Right lobe of liver (tissue), 6 donors: ENCODE data around the gene DAND5. TPM values are rescaled to one million over a fixed set of nuclear protein-coding genes. Genes with fewer than 3 reads are reported as not detected.

Source experiments
- ATAC-seq, 4 donors: fragments of 200-7000 bp; cut with Tn5 transposase; one replicate each; pipeline ENCODE4 v1.9.1; 2020; ENCODE audit warnings: mild to moderate bottlenecking in 4 of 4, moderate library complexity in 4 of 4
- DNase-seq, 3 donors: peaks; one replicate each; pipeline ENCODE4 v3.0.0-alpha.2; 2020
- H3K27ac ChIP-seq, 3 donors: fragments of 200-600 bp; one replicate each; pipeline ENCODE4 v1.8.0; 2022
- H3K27me3 ChIP-seq, 2 donors: fragments of 200-600 bp; one replicate each; pipeline ENCODE4 v1.8.0; 2022
- H3K36me3 ChIP-seq, 4 donors: fragments of 200-600 bp; sonication (generic) in 1 of 4; one replicate each; pipeline versions ENCODE4 v1.5.1 to v1.8.0; 2017 to 2022; ENCODE audit warnings: control low read depth in 1 of 4
- H3K4me1 ChIP-seq, 4 donors: fragments of 200-600 bp; sonication (generic) in 1 of 4; one replicate each; pipeline versions ENCODE4 v1.5.1 to v1.8.0; 2017 to 2022; ENCODE audit warnings: control low read depth in 1 of 4
- H3K4me3 ChIP-seq, 3 donors: fragments of 200-600 bp; one replicate each; pipeline ENCODE4 v1.8.0; 2022
- H3K9me3 ChIP-seq, 4 donors: fragments of 200-600 bp; sonication (generic) in 1 of 4; one replicate each; pipeline versions ENCODE4 v1.5.1 to v1.8.0; 2017 to 2022; ENCODE audit warnings: control low read depth in 1 of 4
- POLR2A ChIP-seq: fragments of 450-650 bp; IDR thresholded peaks from one replicate; pipeline ENCODE4 v1.6.1; 2017; ENCODE audit warnings: antibody characterized with exemption, mild to moderate bottlenecking
- WGBS: methylation state at CpG from one replicate; pipeline ENCODE4 v1.1.6; 2018; ENCODE audit warnings: low coverage, low lambda C conversion rate; ENCODE audit not compliant: insufficient coverage; ENCODE audit errors: missing lambda C conversion rate; 5-methylcytosine and 5-hydroxymethylcytosine counted together
- intact Hi-C, 2 donors: fragments of 100-400 bp; cut with DNase I; formaldehyde crosslinking; loops; one replicate each; pipeline versions ENCODE4 v1.11.2 to v1.14.1; 2022
- total RNA-seq, 6 experiments: library from RNA; depleted of rRNA in 2 of 6; stranded (reverse); fragments of >200 nt in 2 of 6; fragmentation: NEBNext Ultra II Directional in 3 of 6; extraction: Animal tissue kit (Norgen Biotek cat#: 25700) in 3 of 6; gene quantifications; one replicate each; pipeline versions ENCODE4 v1.1.0 to v1.2.4, GENCODE V29; 2016 to 2023
- TF ChIP-seq, protein P1 (sequence below), 4 donors: fragments of 200-600 bp in 3 of 4; fragments of 450-650 bp in 1 of 4; IDR thresholded peaks; one replicate each; pipeline versions ENCODE4 v1.5.1 to v1.8.0; 2016 to 2022; ENCODE audit warnings: antibody characterized with exemption in 4 of 4, mild to moderate bottlenecking in 2 of 4
- donor health status: DM: no; HTN: yes; CAD: no.
- donor health status: DM: no; HTN: no; CAD: no.
- donor health status: DM: no; HTN: no; CAD: no.
- donor health status: DM: no; HTN: yes; CAD: no.
- donor health status: DM: no; HTN: yes; CAD: no.

DAND5 gene
- total RNA-seq, 6 experiments from 2014 or later: not detected

- H3K9me3 ChIP-seq: no peaks in the 10 kb centered on the region
- TF ChIP-seq, protein P1, sequence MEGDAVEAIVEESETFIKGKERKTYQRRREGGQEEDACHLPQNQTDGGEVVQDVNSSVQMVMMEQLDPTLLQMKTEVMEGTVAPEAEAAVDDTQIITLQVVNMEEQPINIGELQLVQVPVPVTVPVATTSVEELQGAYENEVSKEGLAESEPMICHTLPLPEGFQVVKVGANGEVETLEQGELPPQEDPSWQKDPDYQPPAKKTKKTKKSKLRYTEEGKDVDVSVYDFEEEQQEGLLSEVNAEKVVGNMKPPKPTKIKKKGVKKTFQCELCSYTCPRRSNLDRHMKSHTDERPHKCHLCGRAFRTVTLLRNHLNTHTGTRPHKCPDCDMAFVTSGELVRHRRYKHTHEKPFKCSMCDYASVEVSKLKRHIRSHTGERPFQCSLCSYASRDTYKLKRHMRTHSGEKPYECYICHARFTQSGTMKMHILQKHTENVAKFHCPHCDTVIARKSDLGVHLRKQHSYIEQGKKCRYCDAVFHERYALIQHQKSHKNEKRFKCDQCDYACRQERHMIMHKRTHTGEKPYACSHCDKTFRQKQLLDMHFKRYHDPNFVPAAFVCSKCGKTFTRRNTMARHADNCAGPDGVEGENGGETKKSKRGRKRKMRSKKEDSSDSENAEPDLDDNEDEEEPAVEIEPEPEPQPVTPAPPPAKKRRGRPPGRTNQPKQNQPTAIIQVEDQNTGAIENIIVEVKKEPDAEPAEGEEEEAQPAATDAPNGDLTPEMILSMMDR (IDR thresholded peaks at IDR 0.05): no peak
- no peak for TF ChIP-seq POLR2A
- peak in 1 of 3 donors; percentile 75 for DNase-seq
- ATAC-seq: peak; percentile 73 to 86 (median 82)
- H3K27me3 ChIP-seq: no peaks in the 10 kb centered on the region
- H3K36me3 ChIP-seq: no peaks in the 10 kb centered on the region
- H3K4me1 ChIP-seq: peaks cover 0 to 35% (median 6%) of the 10 kb centered on the region in 4 donors
- H3K27ac ChIP-seq: peak overlapping the region in 2 of 3 donors; percentile 1 to 28
- intact Hi-C loops: no loop called here
- WGBS: 34% methylated on average over 36 of the region's 52 CpGs
- H3K4me3 ChIP-seq: peak overlapping the region in 1 of 3 donors; percentile 28
These were observed 43.6 kb downstream of the DAND5 start for GRCh38 chr19:13012690-13013608.

GRCh38 chr19:13013649-13014048, 44.3 kb downstream of the DAND5 start:
- intact Hi-C loops: no loop called here
- WGBS: 54% methylated on average over 20 of the region's 20 CpGs
- H3K27me3 ChIP-seq: no peaks in the 10 kb centered on the region
- no peaks in the 10 kb centered on the region for H3K36me3 ChIP-seq
- no peak for TF ChIP-seq POLR2A
- TF ChIP-seq, protein P1 (IDR thresholded peaks at IDR 0.05): no peak
- ATAC-seq: no peak
- DNase-seq: no peak
- H3K9me3 ChIP-seq: no peaks in the 10 kb centered on the region
- no peak overlapping the region for H3K27ac ChIP-seq
- peak overlapping the region in 1 of 3 donors; percentile 28 for H3K4me3 ChIP-seq
- peaks cover 0 to 31% (median 2%) of the 10 kb centered on the region in 4 donors for H3K4me1 ChIP-seq

GRCh38 chr19:13014101-13014920, 44.9 kb downstream of the DAND5 start:
- Histone ChIP-seq H3K27ac (no peak overlapping the region), H3K9me3 (no peaks in the 10 kb centered on the region), H3K27me3 (no peaks in the 10 kb centered on the region), H3K36me3 (no peaks in the 10 kb centered on the region), H3K4me3 (no peak overlapping the region), H3K4me1 (peaks cover 0 to 31% (median 2%) of the 10 kb centered on the region in 4 donors)
- TF ChIP-seq, protein P1 (IDR thresholded peaks at IDR 0.05): no peak
- TF ChIP-seq POLR2A: no peak
- no peak for DNase-seq
- 56% methylated on average over 18 of the region's 35 CpGs for WGBS
- ATAC-seq: no peak
- intact Hi-C loops: no loop called here

- H3K27me3 ChIP-seq: no peaks in the 10 kb centered on the region
- H3K36me3 ChIP-seq: no peaks in the 10 kb centered on the region
- no peak for DNase-seq
- H3K4me3 ChIP-seq: no peak overlapping the region
- TF ChIP-seq POLR2A: no peak
- TF ChIP-seq, protein P1 (IDR thresholded peaks at IDR 0.05): no peak
- 94% methylated on average over 3 of the region's 4 CpGs for WGBS
- ATAC-seq: no peak
- peaks cover 0 to 26% (median 2%) of the 10 kb centered on the region in 4 donors for H3K4me1 ChIP-seq
- intact Hi-C loops: no loop called here
- H3K9me3 ChIP-seq: no peaks in the 10 kb centered on the region
- H3K27ac ChIP-seq: no peak overlapping the region
These were observed 45.5 kb downstream of the DAND5 start for GRCh38 chr19:13014921-13015280.
